HUES48 (cell line): ENCODE measurements around the gene CCDC83.
"Not testable (repeated sequence)": the region's sequence is repeated elsewhere in the genome, so short reads cannot be mapped to it uniquely, and the experiment has no call there.

Experiments
- H3K27ac ChIP-seq: one replicate; pipeline ENCODE4 v1.7.0; 2013; ENCODE audit warnings: low read depth, low read length, inconsistent platforms
- H3K27me3 ChIP-seq: 2 replicates; pipeline ENCODE4 v1.6.1; 2013; ENCODE audit warnings: mild to moderate bottlenecking, low read length; ENCODE audit not compliant: control insufficient read depth, insufficient read depth
- H3K36me3 ChIP-seq: 2 replicates; pipeline ENCODE4 v1.6.1; 2013; ENCODE audit warnings: low read length; ENCODE audit not compliant: control insufficient read depth, insufficient read depth
- H3K4me1 ChIP-seq: 2 replicates; pipeline ENCODE4 v1.6.1; 2013; ENCODE audit warnings: mild to moderate bottlenecking, low read length; ENCODE audit not compliant: control insufficient read depth, insufficient read depth
- H3K4me3 ChIP-seq: 2 replicates; pipeline ENCODE4 v1.5.1; 2013; ENCODE audit warnings: mild to moderate bottlenecking, low read depth, low read length
- H3K9ac ChIP-seq: 2 replicates; pipeline ENCODE4 v1.6.1; 2013; ENCODE audit warnings: mild to moderate bottlenecking, low read depth, low read length, moderate library complexity
- H3K9me3 ChIP-seq: 2 replicates; pipeline ENCODE4 v1.6.1; 2013; ENCODE audit warnings: low read length; ENCODE audit not compliant: control insufficient read depth, insufficient read depth

CCDC83 gene

GRCh38 chr11:85914425-85914824 is 59.2 kb downstream of the CCDC83 start:
- H3K4me1 ChIP-seq, result peaks cover 14% of the 10 kb centered on the region
- H3K27ac ChIP-seq, result no peak overlapping the region
- H3K9me3 ChIP-seq, result peaks cover 4% of the 10 kb centered on the region; the same call in 1 of the 2 replicates
- no peak overlapping the region for H3K4me3 ChIP-seq
- no peaks in the 10 kb centered on the region for H3K36me3 ChIP-seq
- no peak overlapping the region for H3K9ac ChIP-seq
- no peaks in the 10 kb centered on the region for H3K27me3 ChIP-seq

GRCh38 chr11:85918910-85919794 is 64.0 kb downstream of the CCDC83 start:
- no peaks in the 10 kb centered on the region for H3K36me3 ChIP-seq
- no peaks in the 10 kb centered on the region for H3K27me3 ChIP-seq
- H3K9me3 ChIP-seq, result peaks cover 4% of the 10 kb centered on the region; the same call in 1 of the 2 replicates
- H3K27ac ChIP-seq, result peak overlapping the region; percentile 82
- peak overlapping the region; percentile 22; the same call in 1 of the 2 replicates for H3K9ac ChIP-seq
- no peak overlapping the region for H3K4me3 ChIP-seq
- peaks cover 16% of the 10 kb centered on the region for H3K4me1 ChIP-seq

- Histone ChIP-seq H3K9ac (no peak overlapping the region), H3K9me3 (no peaks in the 10 kb centered on the region), H3K36me3 (no peaks in the 10 kb centered on the region), H3K4me3 (no peak overlapping the region), H3K27me3 (no peaks in the 10 kb centered on the region), H3K4me1 (peaks cover 16% of the 10 kb centered on the region), H3K27ac (no peak overlapping the region)
Measured at GRCh38 chr11:85922367-85922766, 67.2 kb downstream of the CCDC83 start.

GRCh38 chr11:85923455-85923854 is 68.3 kb downstream of the CCDC83 start:
- Histone ChIP-seq H3K27me3 (no peaks in the 10 kb centered on the region), H3K9ac (no peak overlapping the region), H3K9me3 (no peaks in the 10 kb centered on the region), H3K36me3 (no peaks in the 10 kb centered on the region), H3K4me1 (peaks cover 12% of the 10 kb centered on the region), H3K4me3 (no peak overlapping the region), H3K27ac (no peak overlapping the region)

GRCh38 chr11:85926653-85927214 is 71.6 kb downstream of the CCDC83 start:
- H3K4me3 ChIP-seq, H3K27me3 ChIP-seq, H3K27ac ChIP-seq, H3K9ac ChIP-seq, H3K4me1 ChIP-seq, H3K9me3 ChIP-seq, H3K36me3 ChIP-seq: not testable (repeated sequence)

GRCh38 chr11:85930879-85931366 is 75.7 kb downstream of the CCDC83 start:
- peaks cover 9% of the 10 kb centered on the region for H3K27me3 ChIP-seq
- no peaks in the 10 kb centered on the region for H3K4me1 ChIP-seq
- no peaks in the 10 kb centered on the region for H3K9me3 ChIP-seq
- H3K9ac ChIP-seq, result no peak overlapping the region
- no peak overlapping the region for H3K27ac ChIP-seq
- H3K36me3 ChIP-seq, result no peaks in the 10 kb centered on the region
- no peak overlapping the region for H3K4me3 ChIP-seq

GRCh38 chr11:85934596-85935169 is 79.5 kb downstream of the CCDC83 start:
- H3K36me3 ChIP-seq, result no peaks in the 10 kb centered on the region
- H3K9ac ChIP-seq, result no peak overlapping the region
- no peak overlapping the region for H3K4me3 ChIP-seq
- no peak overlapping the region for H3K27ac ChIP-seq
- H3K9me3 ChIP-seq, result no peaks in the 10 kb centered on the region
- peaks cover 9% of the 10 kb centered on the region for H3K27me3 ChIP-seq
- H3K4me1 ChIP-seq, result no peaks in the 10 kb centered on the region

GRCh38 chr11:85935751-85936150 is 80.6 kb downstream of the CCDC83 start:
- H3K4me3 ChIP-seq, result no peak overlapping the region
- no peaks in the 10 kb centered on the region for H3K9me3 ChIP-seq
- H3K27ac ChIP-seq, result no peak overlapping the region
- H3K36me3 ChIP-seq, result no peaks in the 10 kb centered on the region
- no peak overlapping the region for H3K9ac ChIP-seq
- H3K4me1 ChIP-seq, result no peaks in the 10 kb centered on the region
- peaks cover 9% of the 10 kb centered on the region for H3K27me3 ChIP-seq

- Histone ChIP-seq H3K4me1 (no peaks in the 10 kb centered on the region), H3K27ac (no peak overlapping the region), H3K9ac (no peak overlapping the region), H3K4me3 (no peak overlapping the region), H3K27me3 (no peaks in the 10 kb centered on the region), H3K36me3 (no peaks in the 10 kb centered on the region), H3K9me3 (no peaks in the 10 kb centered on the region)
Measured at GRCh38 chr11:85937835-85938234, 82.7 kb downstream of the CCDC83 start.

- H3K4me3 ChIP-seq, result no peak overlapping the region
- H3K27ac ChIP-seq, result no peak overlapping the region
- H3K36me3 ChIP-seq, result no peaks in the 10 kb centered on the region
- H3K4me1 ChIP-seq, result no peaks in the 10 kb centered on the region
- no peaks in the 10 kb centered on the region for H3K9me3 ChIP-seq
- no peak overlapping the region for H3K9ac ChIP-seq
- no peaks in the 10 kb centered on the region for H3K27me3 ChIP-seq
Measured at GRCh38 chr11:85939099-85940015, 84.2 kb downstream of the CCDC83 start.
